ENCODE data around the gene ZBTB48. TPM values are rescaled to one million over a fixed set of nuclear protein-coding genes. Genes with fewer than 3 reads are reported as not detected.
A peak's percentile ranks its signal among the peaks of the same experiment; 100 is the strongest.

ZBTB48 gene
- total RNA-seq, 1 experiment from 2014 or later = 11.4 TPM

- DNase-seq (ENCODE audit: low read depth) = peak; percentile 65
These were observed 33.0 kb downstream of the ZBTB48 start for GRCh38 chr1:6612641-6613360.

GRCh38 chr1:6613361-6614018 is 33.7 kb downstream of the ZBTB48 start, which contains the start of gene PHF13:
PHF13 (plus strand) TSS chr1:6613731; CDS start chr1:6614067, 336 bp downstream.
- DNase-seq (ENCODE audit: low read depth) = peak; percentile 99

GRCh38 chr1:6614019-6614928 is 34.5 kb downstream of the ZBTB48 start:
- DNase-seq (ENCODE audit: low read depth) = peak; percentile 22

GRCh38 chr1:6614929-6615785 is 35.4 kb downstream of the ZBTB48 start:
- DNase-seq (ENCODE audit: low read depth) = no peak

- no peak for DNase-seq (ENCODE audit: low read depth)
These were observed 39.3 kb downstream of the ZBTB48 start for GRCh38 chr1:6619045-6619444.

- DNase-seq (ENCODE audit: low read depth) = no peak
These were observed 41.9 kb downstream of the ZBTB48 start for GRCh38 chr1:6621429-6622391.

GRCh38 chr1:6622396-6623152 is 42.8 kb downstream of the ZBTB48 start:
- no peak for DNase-seq (ENCODE audit: low read depth)

- DNase-seq (ENCODE audit: low read depth) = no peak
These were observed 43.6 kb downstream of the ZBTB48 start for GRCh38 chr1:6623269-6623965.

- DNase-seq (ENCODE audit: low read depth) = peak; percentile 93
These were observed 45.2 kb downstream of the ZBTB48 start, which contains the start of gene THAP3 for GRCh38 chr1:6624710-6625583. THAP3 (plus strand) TSS chr1:6624868; CDS start chr1:6625219, 351 bp downstream.

GRCh38 chr1:6625584-6626149 is 45.9 kb downstream of the ZBTB48 start:
- DNase-seq (ENCODE audit: low read depth) = peak; percentile 44

GRCh38 chr1:6627031-6627430 is 47.2 kb downstream of the ZBTB48 start:
- DNase-seq (ENCODE audit: low read depth) = no peak

- DNase-seq (ENCODE audit: low read depth) = no peak
These were observed 48.2 kb downstream of the ZBTB48 start for GRCh38 chr1:6627841-6628545.

- DNase-seq (ENCODE audit: low read depth) = no peak
These were observed 49.2 kb downstream of the ZBTB48 start for GRCh38 chr1:6628971-6629479.

GRCh38 chr1:6630027-6630426 is 50.2 kb downstream of the ZBTB48 start:
- no peak for DNase-seq (ENCODE audit: low read depth)

GRCh38 chr1:6631058-6631457 is 51.3 kb downstream of the ZBTB48 start:
- no peak for DNase-seq (ENCODE audit: low read depth)
